ENCODE results near the gene AQP6.

AQP6 gene

DNA sequence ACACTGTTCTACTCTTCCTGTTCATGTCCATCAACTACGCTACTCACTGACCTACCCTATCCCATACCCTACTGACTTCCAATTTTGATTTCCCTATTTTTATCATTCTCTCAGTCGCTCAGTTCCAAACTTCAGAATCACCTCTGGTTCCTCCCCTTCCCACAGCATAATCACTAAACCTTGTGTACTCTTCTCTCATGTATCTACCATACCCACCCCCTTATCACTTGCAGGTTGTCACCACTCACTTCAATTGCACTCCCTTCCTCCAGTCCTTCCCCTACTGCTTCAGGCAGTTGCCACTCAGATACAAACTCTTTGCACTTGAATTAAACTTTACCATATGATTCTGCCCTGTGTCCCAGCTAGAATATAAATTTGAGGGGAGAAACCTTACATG is 46.2 kb downstream of the AQP6 start:
- TF ChIP-seq, protein P1, sequence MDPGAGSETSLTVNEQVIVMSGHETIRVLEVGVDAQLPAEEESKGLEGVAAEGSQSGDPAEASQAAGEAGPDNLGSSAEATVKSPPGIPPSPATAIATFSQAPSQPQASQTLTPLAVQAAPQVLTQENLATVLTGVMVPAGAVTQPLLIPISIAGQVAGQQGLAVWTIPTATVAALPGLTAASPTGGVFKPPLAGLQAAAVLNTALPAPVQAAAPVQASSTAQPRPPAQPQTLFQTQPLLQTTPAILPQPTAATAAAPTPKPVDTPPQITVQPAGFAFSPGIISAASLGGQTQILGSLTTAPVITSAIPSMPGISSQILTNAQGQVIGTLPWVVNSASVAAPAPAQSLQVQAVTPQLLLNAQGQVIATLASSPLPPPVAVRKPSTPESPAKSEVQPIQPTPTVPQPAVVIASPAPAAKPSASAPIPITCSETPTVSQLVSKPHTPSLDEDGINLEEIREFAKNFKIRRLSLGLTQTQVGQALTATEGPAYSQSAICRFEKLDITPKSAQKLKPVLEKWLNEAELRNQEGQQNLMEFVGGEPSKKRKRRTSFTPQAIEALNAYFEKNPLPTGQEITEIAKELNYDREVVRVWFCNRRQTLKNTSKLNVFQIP (CRISPR knock-in tag; IDR thresholded peaks at IDR 0.05; ENCODE audit: borderline replicate concordance, low read depth): no peak
- TF ChIP-seq TCF4 (CRISPR knock-in tag; IDR thresholded peaks at IDR 0.05; ENCODE audit: borderline replicate concordance): no peak
- TF ChIP-seq, protein P2, sequence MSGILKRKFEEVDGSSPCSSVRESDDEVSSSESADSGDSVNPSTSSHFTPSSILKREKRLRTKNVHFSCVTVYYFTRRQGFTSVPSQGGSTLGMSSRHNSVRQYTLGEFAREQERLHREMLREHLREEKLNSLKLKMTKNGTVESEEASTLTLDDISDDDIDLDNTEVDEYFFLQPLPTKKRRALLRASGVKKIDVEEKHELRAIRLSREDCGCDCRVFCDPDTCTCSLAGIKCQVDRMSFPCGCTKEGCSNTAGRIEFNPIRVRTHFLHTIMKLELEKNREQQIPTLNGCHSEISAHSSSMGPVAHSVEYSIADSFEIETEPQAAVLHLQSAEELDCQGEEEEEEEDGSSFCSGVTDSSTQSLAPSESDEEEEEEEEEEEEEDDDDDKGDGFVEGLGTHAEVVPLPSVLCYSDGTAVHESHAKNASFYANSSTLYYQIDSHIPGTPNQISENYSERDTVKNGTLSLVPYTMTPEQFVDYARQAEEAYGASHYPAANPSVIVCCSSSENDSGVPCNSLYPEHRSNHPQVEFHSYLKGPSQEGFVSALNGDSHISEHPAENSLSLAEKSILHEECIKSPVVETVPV (CRISPR knock-in tag; IDR thresholded peaks at IDR 0.05): no peak
- no peak for TF ChIP-seq CSDC2 (CRISPR knock-in tag; IDR thresholded peaks at IDR 0.05)
- no peak for TF ChIP-seq CREB5 (CRISPR knock-in tag; IDR thresholded peaks at IDR 0.05; ENCODE audit: low read depth)
- TF ChIP-seq RARB (CRISPR knock-in tag; IDR thresholded peaks at IDR 0.05): no peak
- no peak for TF ChIP-seq ZNF565 (CRISPR knock-in tag; conservative IDR thresholded peaks at IDR 0.05; ENCODE audit: low read depth)
- TF ChIP-seq ARNTL (CRISPR knock-in tag; IDR thresholded peaks at IDR 0.05; ENCODE audit: borderline replicate concordance, low read depth): no peak
- TF ChIP-seq ZFP3 (CRISPR knock-in tag; IDR thresholded peaks at IDR 0.05): no peak
- TF ChIP-seq PPARA (CRISPR knock-in tag; IDR thresholded peaks at IDR 0.05; ENCODE audit: borderline replicate concordance): no peak
- TF ChIP-seq ZNF8 (CRISPR knock-in tag; IDR thresholded peaks at IDR 0.05): no peak
- no peak for TF ChIP-seq TSHZ2 (CRISPR knock-in tag; IDR thresholded peaks at IDR 0.05)
- no peak for TF ChIP-seq ZFP30 (CRISPR knock-in tag; IDR thresholded peaks at IDR 0.05)
- TF ChIP-seq ESRRG (CRISPR knock-in tag; IDR thresholded peaks at IDR 0.05): no peak
- ATAC-seq: no peak

GRCh38 chr12:50019524-50019923 is 46.8 kb downstream of the AQP6 start:
- no peak for TF ChIP-seq BACH2 (CRISPR knock-in tag; IDR thresholded peaks at IDR 0.05; ENCODE audit: borderline replicate concordance)
- ATAC-seq: no peak

GRCh38 chr12:50021031-50021430 is 48.3 kb downstream of the AQP6 start:
- no peak for ATAC-seq
- TF ChIP-seq, protein P1 (CRISPR knock-in tag; IDR thresholded peaks at IDR 0.05; ENCODE audit: borderline replicate concordance, low read depth): no peak

GRCh38 chr12:50022903-50023302 is 50.2 kb downstream of the AQP6 start:
- TF ChIP-seq ARNTL (CRISPR knock-in tag; IDR thresholded peaks at IDR 0.05; ENCODE audit: borderline replicate concordance, low read depth): no peak
- no peak for TF ChIP-seq TSHZ2 (CRISPR knock-in tag; IDR thresholded peaks at IDR 0.05)
- TF ChIP-seq PPARA (CRISPR knock-in tag; IDR thresholded peaks at IDR 0.05; ENCODE audit: borderline replicate concordance): no peak
- no peak for TF ChIP-seq ESRRG (CRISPR knock-in tag; IDR thresholded peaks at IDR 0.05)
- no peak for TF ChIP-seq ZNF565 (CRISPR knock-in tag; conservative IDR thresholded peaks at IDR 0.05; ENCODE audit: low read depth)
- no peak for TF ChIP-seq TCF4 (CRISPR knock-in tag; IDR thresholded peaks at IDR 0.05; ENCODE audit: borderline replicate concordance)
- no peak for TF ChIP-seq OSR1 (CRISPR knock-in tag; IDR thresholded peaks at IDR 0.05)
- no peak for TF ChIP-seq CREB5 (CRISPR knock-in tag; IDR thresholded peaks at IDR 0.05; ENCODE audit: low read depth)
- no peak for TF ChIP-seq SNAI2 (CRISPR knock-in tag; IDR thresholded peaks at IDR 0.05)
- TF ChIP-seq ISL1 (CRISPR knock-in tag; IDR thresholded peaks at IDR 0.05): no peak
- no peak for TF ChIP-seq GLIS3 (CRISPR knock-in tag; IDR thresholded peaks at IDR 0.05)
- no peak for TF ChIP-seq ZC3H10 (CRISPR knock-in tag; IDR thresholded peaks at IDR 0.05)
- TF ChIP-seq, protein P2 (CRISPR knock-in tag; IDR thresholded peaks at IDR 0.05): no peak
- TF ChIP-seq ZFP30 (CRISPR knock-in tag; IDR thresholded peaks at IDR 0.05): no peak
- TF ChIP-seq RARB (CRISPR knock-in tag; IDR thresholded peaks at IDR 0.05): no peak
- no peak for TF ChIP-seq BACH2 (CRISPR knock-in tag; IDR thresholded peaks at IDR 0.05; ENCODE audit: borderline replicate concordance)
- ATAC-seq: no peak
